ENCODE data around the gene TRAPPC10. TPM values are rescaled to one million over a fixed set of nuclear protein-coding genes. Genes with fewer than 3 reads are reported as not detected.
A peak's percentile ranks its signal among the peaks of the same experiment; 100 is the strongest.

The TRAPPC10 gene
- polyA plus RNA-seq, 1 of the 3 experiments (the other 2 are of a cell fraction): 17.5 TPM

DNA sequence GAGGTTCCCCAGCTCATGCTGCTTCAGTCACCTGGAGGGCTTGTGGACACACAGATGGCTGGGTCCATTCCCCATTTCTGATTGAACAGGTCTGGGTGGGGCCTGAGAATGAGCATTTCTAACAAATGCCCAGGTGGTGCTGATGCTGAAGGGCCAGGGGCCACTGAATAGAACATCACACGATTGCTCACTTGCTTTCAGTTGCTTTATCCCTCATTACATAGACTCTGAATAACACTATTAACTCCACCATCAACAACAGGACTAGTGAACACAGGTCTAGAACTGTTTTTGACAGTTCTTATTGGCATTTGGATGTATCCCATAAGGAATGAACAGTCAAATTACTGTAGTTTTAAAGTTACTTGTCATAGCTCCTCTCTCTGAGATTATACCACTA, 12.1 kb downstream of the TRAPPC10 start (continued):
- TF ChIP-seq, protein P1, sequence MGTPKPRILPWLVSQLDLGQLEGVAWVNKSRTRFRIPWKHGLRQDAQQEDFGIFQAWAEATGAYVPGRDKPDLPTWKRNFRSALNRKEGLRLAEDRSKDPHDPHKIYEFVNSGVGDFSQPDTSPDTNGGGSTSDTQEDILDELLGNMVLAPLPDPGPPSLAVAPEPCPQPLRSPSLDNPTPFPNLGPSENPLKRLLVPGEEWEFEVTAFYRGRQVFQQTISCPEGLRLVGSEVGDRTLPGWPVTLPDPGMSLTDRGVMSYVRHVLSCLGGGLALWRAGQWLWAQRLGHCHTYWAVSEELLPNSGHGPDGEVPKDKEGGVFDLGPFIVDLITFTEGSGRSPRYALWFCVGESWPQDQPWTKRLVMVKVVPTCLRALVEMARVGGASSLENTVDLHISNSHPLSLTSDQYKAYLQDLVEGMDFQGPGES (IDR thresholded peaks at IDR 0.05; ENCODE audit: low read depth, low read length): no peak

DNA sequence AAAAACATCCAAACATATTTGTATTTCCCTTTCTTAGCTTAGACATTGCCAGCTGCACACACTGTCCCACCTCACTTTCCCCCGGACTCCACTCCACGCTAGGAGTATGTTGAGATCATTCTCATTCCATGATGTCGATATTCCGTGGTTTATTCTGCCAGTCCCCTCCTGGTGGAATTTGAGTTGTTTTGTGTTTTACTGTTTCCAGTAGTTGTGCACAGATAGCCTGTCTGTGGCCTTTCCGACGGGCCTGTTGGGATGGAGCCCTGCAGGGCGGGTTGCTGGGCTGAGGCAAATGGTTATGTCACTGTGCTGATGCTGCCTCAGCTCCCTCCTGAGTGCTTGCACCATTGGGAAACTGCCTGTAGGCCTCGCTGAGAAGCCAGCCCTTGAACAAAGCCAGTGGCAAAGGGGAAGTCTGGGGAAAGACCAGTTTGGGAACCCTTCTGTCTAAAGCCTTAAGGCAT, 12.8 kb downstream of the TRAPPC10 start:
- Histone ChIP-seq H3K27me3 (ENCODE audit: insufficient read depth) (no peaks in the 10 kb centered on the region), H3K79me2 (ENCODE audit: insufficient read depth) (peaks cover 100% of the 10 kb centered on the region), H3K4me3 (ENCODE audit: low read depth in 2 of 2, low read length in 1 of 2) (no peak overlapping the region), H3K9me3 (no peaks in the 10 kb centered on the region), H3K36me3 (replicated peaks in 1 of 2; ENCODE audit: control insufficient read depth in 1 of 2, insufficient read depth in 2 of 2, low read length in 1 of 2) (no peaks in the 10 kb centered on the region), H3K9ac (no peak overlapping the region), H3K9me2 (no peaks in the 10 kb centered on the region), H4K20me1 (ENCODE audit: insufficient read depth) (peaks cover 95% of the 10 kb centered on the region), H3F3A (replicated peaks; ENCODE audit: insufficient read depth) (no peaks in the 10 kb centered on the region), H2AFZ (ENCODE audit: low read depth) (no peak overlapping the region), H3K4me2 (peak overlapping the region; percentile 5; the same call in 1 of the 2 replicates), H3K4me1 (ENCODE audit: control insufficient read depth in 1 of 2, insufficient read depth in 2 of 2, low read depth in 1 of 2, low read length in 1 of 2) (peaks cover 10 to 18% of the 10 kb centered on the region in 2 experiments; a peak in 2 of 4 replicates), H3K27ac (ENCODE audit: low read depth in 2 of 2, low read length in 1 of 2) (peak overlapping the region in 1 of 2 experiments; percentile 7; a peak in 2 of 4 replicates)
- no peak for DNase-seq
- ChIA-PET CTCF (no interaction called here), POLR2A (no interaction called here)
- TF ChIP-seq RFX5 (IDR thresholded peaks at IDR 0.05; ENCODE audit: low read length) (no peak), RXRA (IDR thresholded peaks at IDR 0.05; ENCODE audit: borderline replicate concordance, low read depth) (no peak), TAF1 (IDR thresholded peaks at IDR 0.05; ENCODE audit: borderline replicate concordance, low read depth, low read length) (no peak), GABPA (IDR thresholded peaks at IDR 0.05; ENCODE audit: low read depth) (no peak), MXI1 (IDR thresholded peaks at IDR 0.05; ENCODE audit: low read depth, low read length) (no peak), TEAD4 (IDR thresholded peaks at IDR 0.05; ENCODE audit: borderline replicate concordance, insufficient read depth) (no peak)
- TF ChIP-seq, protein P2, sequence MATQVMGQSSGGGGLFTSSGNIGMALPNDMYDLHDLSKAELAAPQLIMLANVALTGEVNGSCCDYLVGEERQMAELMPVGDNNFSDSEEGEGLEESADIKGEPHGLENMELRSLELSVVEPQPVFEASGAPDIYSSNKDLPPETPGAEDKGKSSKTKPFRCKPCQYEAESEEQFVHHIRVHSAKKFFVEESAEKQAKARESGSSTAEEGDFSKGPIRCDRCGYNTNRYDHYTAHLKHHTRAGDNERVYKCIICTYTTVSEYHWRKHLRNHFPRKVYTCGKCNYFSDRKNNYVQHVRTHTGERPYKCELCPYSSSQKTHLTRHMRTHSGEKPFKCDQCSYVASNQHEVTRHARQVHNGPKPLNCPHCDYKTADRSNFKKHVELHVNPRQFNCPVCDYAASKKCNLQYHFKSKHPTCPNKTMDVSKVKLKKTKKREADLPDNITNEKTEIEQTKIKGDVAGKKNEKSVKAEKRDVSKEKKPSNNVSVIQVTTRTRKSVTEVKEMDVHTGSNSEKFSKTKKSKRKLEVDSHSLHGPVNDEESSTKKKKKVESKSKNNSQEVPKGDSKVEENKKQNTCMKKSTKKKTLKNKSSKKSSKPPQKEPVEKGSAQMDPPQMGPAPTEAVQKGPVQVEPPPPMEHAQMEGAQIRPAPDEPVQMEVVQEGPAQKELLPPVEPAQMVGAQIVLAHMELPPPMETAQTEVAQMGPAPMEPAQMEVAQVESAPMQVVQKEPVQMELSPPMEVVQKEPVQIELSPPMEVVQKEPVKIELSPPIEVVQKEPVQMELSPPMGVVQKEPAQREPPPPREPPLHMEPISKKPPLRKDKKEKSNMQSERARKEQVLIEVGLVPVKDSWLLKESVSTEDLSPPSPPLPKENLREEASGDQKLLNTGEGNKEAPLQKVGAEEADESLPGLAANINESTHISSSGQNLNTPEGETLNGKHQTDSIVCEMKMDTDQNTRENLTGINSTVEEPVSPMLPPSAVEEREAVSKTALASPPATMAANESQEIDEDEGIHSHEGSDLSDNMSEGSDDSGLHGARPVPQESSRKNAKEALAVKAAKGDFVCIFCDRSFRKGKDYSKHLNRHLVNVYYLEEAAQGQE (IDR thresholded peaks at IDR 0.05; ENCODE audit: low read depth, low read length): no peak
- TF ChIP-seq, protein P3, sequence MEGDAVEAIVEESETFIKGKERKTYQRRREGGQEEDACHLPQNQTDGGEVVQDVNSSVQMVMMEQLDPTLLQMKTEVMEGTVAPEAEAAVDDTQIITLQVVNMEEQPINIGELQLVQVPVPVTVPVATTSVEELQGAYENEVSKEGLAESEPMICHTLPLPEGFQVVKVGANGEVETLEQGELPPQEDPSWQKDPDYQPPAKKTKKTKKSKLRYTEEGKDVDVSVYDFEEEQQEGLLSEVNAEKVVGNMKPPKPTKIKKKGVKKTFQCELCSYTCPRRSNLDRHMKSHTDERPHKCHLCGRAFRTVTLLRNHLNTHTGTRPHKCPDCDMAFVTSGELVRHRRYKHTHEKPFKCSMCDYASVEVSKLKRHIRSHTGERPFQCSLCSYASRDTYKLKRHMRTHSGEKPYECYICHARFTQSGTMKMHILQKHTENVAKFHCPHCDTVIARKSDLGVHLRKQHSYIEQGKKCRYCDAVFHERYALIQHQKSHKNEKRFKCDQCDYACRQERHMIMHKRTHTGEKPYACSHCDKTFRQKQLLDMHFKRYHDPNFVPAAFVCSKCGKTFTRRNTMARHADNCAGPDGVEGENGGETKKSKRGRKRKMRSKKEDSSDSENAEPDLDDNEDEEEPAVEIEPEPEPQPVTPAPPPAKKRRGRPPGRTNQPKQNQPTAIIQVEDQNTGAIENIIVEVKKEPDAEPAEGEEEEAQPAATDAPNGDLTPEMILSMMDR (IDR thresholded peaks at IDR 0.05): no peak
- WGBS (ENCODE audit: low lambda C conversion rate): 87% methylated on average over 7 of the region's 8 CpGs
